ENCODE results near the gene EPHB4.
"Not testable (repeated sequence)": the region's sequence is repeated elsewhere in the genome, so short reads cannot be mapped to it uniquely, and the experiment has no call there.

Gene EPHB4

GRCh38 chr7:100827330-100828226, at the start of gene EPHB4:
TSS of gene EPHB4 (minus strand) at chr7:100827523. CDS start at chr7:100827030, 493 bp downstream.
- peak; percentile 73 for DNase-seq

GRCh38 chr7:100875356-100875751, 48.0 kb upstream of the EPHB4 start:
- no peak for DNase-seq

GRCh38 chr7:100874577-100875355, 47.4 kb upstream of the EPHB4 start, which contains the start of gene SRRT:
TSS of gene SRRT (plus strand) at chr7:100875103. CDS start at chr7:100875591, 488 bp downstream.
- DNase-seq, result peak; percentile 97

GRCh38 chr7:100874300-100874576, 46.9 kb upstream of the EPHB4 start:
- DNase-seq, result no peak

- no peak for DNase-seq
These were observed 46.4 kb upstream of the EPHB4 start for GRCh38 chr7:100873599-100874299.

GRCh38 chr7:100867776-100868485, 40.6 kb upstream of the EPHB4 start:
- DNase-seq, result no peak

- peak; percentile 48 for DNase-seq
These were observed 39.9 kb upstream of the EPHB4 start, which contains the start of gene TRIP6 for GRCh38 chr7:100867040-100867775. TSS of gene TRIP6 (plus strand) at chr7:100867387. CDS start at chr7:100867498, 111 bp downstream.

- DNase-seq, result no peak
These were observed 39.4 kb upstream of the EPHB4 start for GRCh38 chr7:100866729-100867039.

- DNase-seq, result no peak
These were observed 38.8 kb upstream of the EPHB4 start for GRCh38 chr7:100865938-100866728.

GRCh38 chr7:100865372-100865911, 38.1 kb upstream of the EPHB4 start:
- no peak for DNase-seq

- no peak for DNase-seq
These were observed 37.0 kb upstream of the EPHB4 start for GRCh38 chr7:100864263-100864845.

- no peak for DNase-seq
These were observed 36.2 kb upstream of the EPHB4 start for GRCh38 chr7:100863406-100863950.

GRCh38 chr7:100861616-100861985, 34.3 kb upstream of the EPHB4 start:
- DNase-seq, result no peak

- DNase-seq, result no peak
These were observed 33.6 kb upstream of the EPHB4 start for GRCh38 chr7:100860702-100861615.

- DNase-seq, result no peak
These were observed 32.5 kb upstream of the EPHB4 start for GRCh38 chr7:100859856-100860255.

GRCh38 chr7:100856871-100857282, 29.6 kb upstream of the EPHB4 start:
- no peak for DNase-seq

GRCh38 chr7:100855515-100855914, 28.2 kb upstream of the EPHB4 start:
- no peak for DNase-seq

- DNase-seq, result not testable (repeated sequence)
These were observed 27.6 kb upstream of the EPHB4 start for GRCh38 chr7:100854899-100855298.

Data from GDM1 (cell line).